ENCODE results near the gene SUN1. TPM values are rescaled to one million over a fixed set of nuclear protein-coding genes. Genes with fewer than 3 reads are reported as not detected.
"Not testable (repeated sequence)": the region's sequence is repeated elsewhere in the genome, so short reads cannot be mapped to it uniquely, and the experiment has no call there.

The SUN1 gene
- total RNA-seq, 2 experiments from 2014 or later: 69.5 to 69.9 TPM

DNA sequence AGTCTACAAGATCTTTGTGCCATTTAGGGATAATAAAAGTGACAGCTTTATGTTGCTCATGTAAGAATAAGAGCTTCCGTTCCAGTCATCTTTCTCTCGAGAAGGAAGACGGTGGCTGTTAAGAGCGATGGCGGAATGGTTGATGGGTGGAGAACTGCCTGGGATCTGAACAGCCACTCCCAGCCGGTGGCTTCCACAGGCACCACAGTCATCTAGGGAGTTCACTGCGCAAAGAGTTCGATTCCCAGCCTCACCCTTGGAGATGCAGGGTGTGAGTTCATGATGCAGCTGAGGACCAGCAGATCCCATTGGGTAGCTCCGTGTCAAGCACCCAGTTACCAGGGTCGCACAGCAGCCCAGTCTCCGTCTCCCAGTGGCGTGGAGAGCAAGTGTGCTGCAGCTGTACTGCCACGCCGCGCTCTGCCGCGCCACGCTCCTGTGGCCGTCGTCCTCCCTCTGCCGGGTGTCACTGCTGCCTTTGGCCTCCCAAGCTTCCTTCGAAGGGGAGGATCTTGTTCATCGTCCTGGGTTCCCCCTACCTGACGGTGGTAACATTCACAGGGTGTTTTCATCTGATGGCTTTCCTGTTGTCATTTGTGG is 7.8 kb downstream of the SUN1 start:
- peaks cover 11% of the 10 kb centered on the region for H3K4me1 Mint-ChIP-seq (ENCODE audit: low read depth)
- no peak for DNase-seq
- H3K4me3 Mint-ChIP-seq: no peak overlapping the region
- ChIA-PET POLR2A (no interaction called here), CTCF (interaction anchor here (0.6 to 0.7 kb wide), 2 partner anchors 60 to 63 kb away, joined by 3 to 4 read pairs; no protein-coding TSS in a partner anchor)
- no peaks in the 10 kb centered on the region for H3K27me3 Mint-ChIP-seq
- H3K27ac Mint-ChIP-seq: no peak overlapping the region
- H3K36me3 Mint-ChIP-seq: peaks cover 34% of the 10 kb centered on the region
- intact Hi-C loops (cut with micrococcal nuclease): no loop called here
- no peaks in the 10 kb centered on the region for H3K9me3 Mint-ChIP-seq

GRCh38 chr7:841943-842342 is 9.7 kb downstream of the SUN1 start:
- ChIA-PET POLR2A (no interaction called here), CTCF (interaction anchor here (1.3 kb wide), 1 partner anchor 31 kb away, joined by 3 read pairs; no protein-coding TSS in a partner anchor)
- no peaks in the 10 kb centered on the region for H3K9me3 Mint-ChIP-seq
- no peak overlapping the region for H3K4me3 Mint-ChIP-seq
- peaks cover 36% of the 10 kb centered on the region for H3K36me3 Mint-ChIP-seq
- DNase-seq: no peak
- H3K27ac Mint-ChIP-seq: no peak overlapping the region
- intact Hi-C loops (cut with micrococcal nuclease): no loop called here
- H3K4me1 Mint-ChIP-seq (ENCODE audit: low read depth): no peaks in the 10 kb centered on the region
- H3K27me3 Mint-ChIP-seq: no peaks in the 10 kb centered on the region

- H3K4me1 Mint-ChIP-seq (ENCODE audit: low read depth): no peaks in the 10 kb centered on the region
- ChIA-PET CTCF (interaction anchor here (1.3 kb wide), 1 partner anchor 31 kb away, joined by 3 read pairs; no protein-coding TSS in a partner anchor), POLR2A (no interaction called here)
- peaks cover 36% of the 10 kb centered on the region for H3K36me3 Mint-ChIP-seq
- no peaks in the 10 kb centered on the region for H3K27me3 Mint-ChIP-seq
- no peaks in the 10 kb centered on the region for H3K9me3 Mint-ChIP-seq
- no peak overlapping the region for H3K27ac Mint-ChIP-seq
- no peak overlapping the region for H3K4me3 Mint-ChIP-seq
- intact Hi-C loops (cut with micrococcal nuclease): no loop called here
- DNase-seq: no peak
Measured at GRCh38 chr7:842431-843031, 10.3 kb downstream of the SUN1 start.

DNA sequence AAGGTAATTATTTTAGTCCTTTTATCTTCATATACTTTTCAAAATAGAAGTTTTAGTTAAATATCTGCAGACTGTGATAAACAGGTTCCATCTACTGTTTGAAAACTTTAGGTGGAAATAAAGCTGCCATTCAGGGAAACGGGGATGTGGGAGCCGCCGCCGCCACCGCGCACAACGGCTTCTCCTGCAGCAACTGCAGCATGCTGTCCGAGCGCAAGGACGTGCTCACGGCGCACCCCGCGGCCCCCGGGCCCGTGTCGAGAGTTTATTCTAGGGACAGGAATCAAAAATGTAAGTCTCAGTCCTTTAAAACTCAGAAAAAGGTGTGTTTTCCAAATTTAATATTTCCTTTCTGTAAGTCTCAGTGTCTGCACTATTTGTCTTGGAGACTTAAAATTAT is 11.0 kb downstream of the SUN1 start:
- no peaks in the 10 kb centered on the region for H3K27me3 Mint-ChIP-seq
- peaks cover 39% of the 10 kb centered on the region for H3K36me3 Mint-ChIP-seq
- H3K4me3 Mint-ChIP-seq: no peak overlapping the region
- POLR2A ChIA-PET: no interaction called here
- H3K27ac Mint-ChIP-seq: no peak overlapping the region
- peaks cover 1% of the 10 kb centered on the region for H3K4me1 Mint-ChIP-seq (ENCODE audit: low read depth)
- DNase-seq: no peak
- intact Hi-C loops (cut with micrococcal nuclease): no loop called here
- H3K9me3 Mint-ChIP-seq: no peaks in the 10 kb centered on the region
- CTCF ChIA-PET: no interaction called here

DNA sequence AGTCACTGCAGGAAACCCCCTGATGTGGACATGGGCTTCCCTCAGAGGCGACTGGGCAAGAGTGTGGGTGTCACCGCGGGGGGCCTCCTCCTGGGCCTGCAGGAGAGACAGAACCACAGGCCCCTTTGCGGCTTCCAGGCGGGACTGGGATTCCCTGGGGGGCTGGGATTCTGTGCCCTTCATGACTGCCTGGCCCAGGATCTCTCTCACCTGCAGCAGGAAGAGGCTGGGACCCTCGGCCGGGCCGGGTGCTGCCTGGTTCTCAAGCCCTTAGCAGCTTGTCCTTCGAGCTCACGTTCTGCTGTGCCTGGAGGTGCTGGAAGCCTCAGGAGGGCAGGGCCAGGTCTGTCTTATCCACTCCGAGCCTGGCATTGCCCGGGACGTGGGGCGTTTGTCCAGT is 11.8 kb downstream of the SUN1 start:
- Mint-ChIP-seq H3K4me1 (ENCODE audit: low read depth) (peaks cover 3% of the 10 kb centered on the region), H3K36me3 (peaks cover 39% of the 10 kb centered on the region), H3K4me3 (no peak overlapping the region), H3K9me3 (no peaks in the 10 kb centered on the region), H3K27me3 (no peaks in the 10 kb centered on the region), H3K27ac (no peak overlapping the region)
- POLR2A ChIA-PET: no interaction called here
- intact Hi-C loops (cut with micrococcal nuclease): no loop called here
- no peak for DNase-seq
- CTCF ChIA-PET: no interaction called here

GRCh38 chr7:844514-844913 is 12.2 kb downstream of the SUN1 start:
- H3K4me1 Mint-ChIP-seq (ENCODE audit: low read depth): peaks cover 3% of the 10 kb centered on the region
- no peaks in the 10 kb centered on the region for H3K27me3 Mint-ChIP-seq
- DNase-seq: no peak
- intact Hi-C loops (cut with micrococcal nuclease): no loop called here
- ChIA-PET POLR2A (no interaction called here), CTCF (interaction anchor here (1.4 kb wide), 1 partner anchor 29 kb away, joined by 5 read pairs; no protein-coding TSS in a partner anchor)
- H3K4me3 Mint-ChIP-seq: no peak overlapping the region
- H3K36me3 Mint-ChIP-seq: peaks cover 42% of the 10 kb centered on the region
- no peaks in the 10 kb centered on the region for H3K9me3 Mint-ChIP-seq
- H3K27ac Mint-ChIP-seq: no peak overlapping the region

DNA sequence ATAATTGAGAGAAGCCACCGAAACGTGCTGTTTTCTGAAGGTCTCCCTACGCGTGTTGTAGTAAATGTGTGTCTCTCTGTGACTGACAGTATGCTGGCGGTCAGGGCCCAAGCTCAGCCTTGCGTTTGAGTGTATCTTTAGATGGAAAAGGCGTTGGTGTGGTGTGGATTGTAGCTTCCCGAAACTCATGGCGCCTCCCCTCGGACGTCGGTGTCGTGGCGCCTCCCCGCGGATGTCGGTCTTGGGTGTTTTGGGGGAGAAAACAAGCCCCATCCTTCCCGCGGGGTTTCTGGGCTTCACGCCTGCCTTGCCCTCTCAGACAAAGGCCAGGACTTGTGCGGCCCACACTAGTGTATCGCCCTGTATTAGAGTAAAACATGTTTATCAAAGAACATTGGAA is 12.8 kb downstream of the SUN1 start:
- CTCF ChIA-PET: interaction anchor here (1.4 kb wide), 1 partner anchor 28 kb away, joined by 5 read pairs; no protein-coding TSS in a partner anchor
- intact Hi-C loops (cut with micrococcal nuclease): no loop called here
- no peaks in the 10 kb centered on the region for H3K9me3 Mint-ChIP-seq
- H3K27me3 Mint-ChIP-seq: no peaks in the 10 kb centered on the region
- peaks cover 3% of the 10 kb centered on the region for H3K4me1 Mint-ChIP-seq (ENCODE audit: low read depth)
- peaks cover 40% of the 10 kb centered on the region for H3K36me3 Mint-ChIP-seq
- no peak for DNase-seq
- H3K27ac Mint-ChIP-seq: no peak overlapping the region
- H3K4me3 Mint-ChIP-seq: no peak overlapping the region
- POLR2A ChIA-PET: no interaction called here

GRCh38 chr7:845731-846130 is 13.5 kb downstream of the SUN1 start:
- Mint-ChIP-seq H3K27ac (no peak overlapping the region), H3K27me3 (no peaks in the 10 kb centered on the region), H3K4me1 (ENCODE audit: low read depth) (peaks cover 3% of the 10 kb centered on the region), H3K36me3 (peaks cover 40% of the 10 kb centered on the region), H3K9me3 (no peaks in the 10 kb centered on the region), H3K4me3 (no peak overlapping the region)
- DNase-seq: no peak
- intact Hi-C loops (cut with micrococcal nuclease): no loop called here
- ChIA-PET POLR2A (no interaction called here), CTCF (interaction anchor here (1.4 kb wide), 1 partner anchor 27 kb away, joined by 5 read pairs; no protein-coding TSS in a partner anchor)

DNA sequence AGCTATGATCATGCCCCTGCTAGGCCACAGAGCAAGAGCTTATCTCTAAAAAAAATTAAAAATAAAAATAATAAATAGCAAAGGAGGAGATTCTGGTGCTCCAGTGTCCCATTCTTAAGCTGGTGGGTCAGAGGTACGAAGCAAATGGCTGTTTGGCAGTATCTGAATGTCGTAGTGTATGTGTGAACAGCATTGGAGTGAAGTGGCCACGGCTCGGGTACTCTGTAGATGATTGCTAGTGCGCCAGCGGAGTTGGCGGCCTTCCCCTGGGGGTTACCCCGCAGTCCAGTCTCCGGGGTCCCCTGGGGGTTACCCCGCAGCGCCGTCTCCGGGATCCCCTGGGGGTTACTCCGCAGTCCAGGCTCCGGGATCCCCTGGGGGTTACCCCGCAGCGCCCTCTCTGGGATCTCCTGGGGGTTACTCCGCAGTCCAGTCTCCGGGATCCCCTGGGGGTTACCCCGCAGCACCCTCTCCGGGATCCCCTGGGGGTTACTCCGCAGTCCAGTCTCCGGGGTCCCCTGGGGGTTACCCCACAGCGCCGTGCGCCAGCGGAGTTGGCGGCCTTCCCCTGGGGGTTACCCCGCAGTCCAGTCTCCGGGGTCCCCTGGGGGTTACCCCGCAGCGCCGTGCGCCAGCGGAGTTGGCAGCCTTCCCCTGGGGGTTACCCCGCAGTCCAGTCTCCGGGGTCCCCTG is 14.8 kb downstream of the SUN1 start:
- DNase-seq; H3K4me1 Mint-ChIP-seq (ENCODE audit: low read depth); POLR2A ChIA-PET; H3K27ac Mint-ChIP-seq; H3K27me3 Mint-ChIP-seq; H3K4me3 Mint-ChIP-seq; H3K9me3 Mint-ChIP-seq; intact Hi-C loops (cut with micrococcal nuclease): not testable (repeated sequence)
- peaks cover 39% of the 10 kb centered on the region for H3K36me3 Mint-ChIP-seq
- CTCF ChIA-PET: interaction anchor here (1.1 to 1.2 kb wide), 2 partner anchors 11 to 25 kb away, joined by 3 read pairs; no protein-coding TSS in a partner anchor

GRCh38 chr7:847728-848127 is 15.5 kb downstream of the SUN1 start:
- H3K27me3 Mint-ChIP-seq; POLR2A ChIA-PET; intact Hi-C loops (cut with micrococcal nuclease); DNase-seq; H3K4me1 Mint-ChIP-seq (ENCODE audit: low read depth); H3K4me3 Mint-ChIP-seq; H3K9me3 Mint-ChIP-seq; H3K27ac Mint-ChIP-seq: not testable (repeated sequence)
- H3K36me3 Mint-ChIP-seq: peaks cover 33% of the 10 kb centered on the region
- CTCF ChIA-PET: interaction anchor here (0.9 to 1.2 kb wide), 2 partner anchors 145 to 526 kb away, joined by 3 read pairs; no protein-coding TSS in a partner anchor

DNA sequence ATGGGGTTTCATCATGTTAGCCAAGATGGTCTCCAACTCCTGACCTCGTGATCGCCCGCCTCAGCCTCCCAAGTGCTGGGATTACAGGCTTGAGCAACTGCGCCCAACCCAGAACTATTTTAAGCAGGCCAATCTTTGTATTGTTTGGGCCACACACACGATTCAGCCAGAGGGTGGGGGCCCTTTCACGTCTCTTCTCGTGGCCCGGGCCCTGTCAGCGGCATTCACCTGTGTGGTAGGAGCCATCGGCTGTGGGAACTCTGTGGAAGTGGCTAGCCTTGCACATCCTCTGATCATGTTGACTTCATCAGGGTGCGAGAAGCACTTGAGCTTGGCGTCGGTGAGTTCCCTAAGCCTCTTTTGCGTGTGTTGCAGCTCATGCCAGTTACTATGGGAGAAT is 16.9 kb downstream of the SUN1 start:
- H3K27me3 Mint-ChIP-seq: no peaks in the 10 kb centered on the region
- intact Hi-C loops (cut with micrococcal nuclease): no loop called here
- no peaks in the 10 kb centered on the region for H3K9me3 Mint-ChIP-seq
- ChIA-PET CTCF (interaction anchor here (1.2 kb wide), 1 partner anchor 527 kb away, joined by 3 read pairs; no protein-coding TSS in a partner anchor), POLR2A (no interaction called here)
- no peak for DNase-seq
- H3K27ac Mint-ChIP-seq: no peak overlapping the region
- H3K4me1 Mint-ChIP-seq (ENCODE audit: low read depth): peaks cover 3% of the 10 kb centered on the region
- H3K36me3 Mint-ChIP-seq: peaks cover 28% of the 10 kb centered on the region
- H3K4me3 Mint-ChIP-seq: no peak overlapping the region

DNA sequence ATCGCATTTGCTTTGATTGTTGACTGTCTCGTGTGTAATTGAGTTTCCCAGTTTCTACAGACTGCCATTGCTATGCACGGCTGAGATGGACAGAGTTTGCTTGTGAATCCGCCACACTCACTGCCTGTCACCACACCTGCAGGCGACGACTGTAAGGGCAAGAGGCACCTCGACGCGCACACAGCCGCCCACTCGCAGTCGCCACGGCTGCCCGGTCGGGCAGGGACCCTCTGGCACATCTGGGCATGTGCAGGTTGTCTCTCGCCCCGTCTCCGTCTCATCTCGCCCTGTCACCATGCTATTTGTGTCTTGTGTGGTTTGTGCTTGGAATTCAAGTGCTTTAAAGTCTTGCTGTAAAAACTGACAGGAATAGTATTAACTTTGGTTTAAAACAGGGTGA is 17.5 kb downstream of the SUN1 start:
- Mint-ChIP-seq H3K4me3 (no peak overlapping the region), H3K9me3 (no peaks in the 10 kb centered on the region), H3K27me3 (no peaks in the 10 kb centered on the region), H3K36me3 (peaks cover 31% of the 10 kb centered on the region), H3K27ac (no peak overlapping the region), H3K4me1 (ENCODE audit: low read depth) (peaks cover 3% of the 10 kb centered on the region)
- no peak for DNase-seq
- intact Hi-C loops (cut with micrococcal nuclease): no loop called here
- CTCF ChIA-PET: interaction anchor here (0.8 kb wide), 1 partner anchor 23 kb away, joined by 4 read pairs; no protein-coding TSS in a partner anchor
- POLR2A ChIA-PET: no interaction called here
